ENCODE results near the gene ZNF14. TPM values are rescaled to one million over a fixed set of nuclear protein-coding genes. Genes with fewer than 3 reads are reported as not detected.

ZNF14 gene
- total and polyA plus RNA-seq, 2 of the 4 experiments (the other 2 are of a cell fraction): 1.2 to 5.4 TPM

- H4K8ac ChIP-seq (ENCODE audit: low read depth in 2 of 2, low read length in 2 of 2): no peak overlapping the region
- H3K9me3 ChIP-seq (ENCODE audit: control insufficient read depth, insufficient read depth, low read length): peaks cover 52% of the 10 kb centered on the region
These were observed 13.6 kb upstream of the ZNF14 start for GRCh38 chr19:19746286-19747213.

More at GRCh38 chr19:19746286-19747213, 13.6 kb upstream of the ZNF14 start:
- in situ Hi-C loops (cut with MboI; ENCODE audit: low sequenced_read_pairs): no loop called here
- no peak overlapping the region for H3K14ac ChIP-seq (replicated peaks; ENCODE audit: low read depth, low read length)
- dilution Hi-C loops (cut with HindIII; ENCODE audit: low sequenced_read_pairs, unreplicated experiment): no loop called here
- H2BK120ac ChIP-seq (ENCODE audit: low read depth, low read length): no peak overlapping the region
- no peak overlapping the region for H3K4me2 ChIP-seq (ENCODE audit: low read depth, low read length)
- no peak overlapping the region for H3K27ac ChIP-seq (ENCODE audit: insufficient read depth, low read length)
- no peak overlapping the region for H3K23ac ChIP-seq (ENCODE audit: low read depth, low read length)
- H2AK9ac ChIP-seq (replicated peaks; ENCODE audit: low read depth, low read length, poor library complexity): no peak overlapping the region
- H3K27me3 ChIP-seq (ENCODE audit: control insufficient read depth, insufficient read depth, low read length): no peaks in the 10 kb centered on the region
- H3K4me1 ChIP-seq (ENCODE audit: control insufficient read depth, insufficient read depth, low read length): no peaks in the 10 kb centered on the region
- no TSS peak for BruUV-seq (replicated peaks)
- POLR2A ChIA-PET (ENCODE audit: unreplicated experiment): no interaction called here
- H2AK5ac ChIP-seq (ENCODE audit: low read depth, low read length): no peak overlapping the region
- no peak overlapping the region for H3K4me3 ChIP-seq (ENCODE audit: insufficient read depth, low read depth, low read length)
- no peaks in the 10 kb centered on the region for H3K79me1 ChIP-seq (ENCODE audit: low read depth in 1 of 2, low read length in 2 of 2)
- H4K5ac ChIP-seq (ENCODE audit: low read depth, low read length): no peak overlapping the region
- no peak overlapping the region for H4K91ac ChIP-seq (ENCODE audit: insufficient read depth, low read depth, low read length)
- no peak overlapping the region for H2BK15ac ChIP-seq (ENCODE audit: low read depth, low read length)
- H3K9me1 ChIP-seq (ENCODE audit: insufficient read depth, low read length): no peaks in the 10 kb centered on the region
- H2AFZ ChIP-seq (replicated peaks; ENCODE audit: low read length, poor library complexity): no peak overlapping the region
- H3K56ac ChIP-seq (ENCODE audit: extremely low read depth, insufficient read depth, low read length): no peak overlapping the region
- ATAC-seq (ENCODE audit: low read depth): no peak
- no peak overlapping the region for H2BK5ac ChIP-seq (ENCODE audit: low read depth, low read length, poor library complexity, severe bottlenecking)
- 50% methylated on average over 2 of the region's 15 CpGs; no CpG with 5 or more reads in 1 of the 2 experiments for WGBS, 2 experiments (ENCODE audit: extremely low coverage in 2 of 2, insufficient read length in 1 of 2)
- no peak overlapping the region for H3K9ac ChIP-seq (ENCODE audit: low read depth, low read length)
- H2BK20ac ChIP-seq (ENCODE audit: low read depth, low read length): no peak overlapping the region
- no peak for TF ChIP-seq CTCF (conservative IDR thresholded peaks at IDR 0.05; ENCODE audit: low read depth, low read length)
- no peak for TF ChIP-seq MAFK (IDR thresholded peaks at IDR 0.05; ENCODE audit: low read depth, low read length)
- no peak for TF ChIP-seq RCOR1 (IDR thresholded peaks at IDR 0.05; ENCODE audit: insufficient replicate concordance, low read length)
- no peak for TF ChIP-seq NFE2L2 (IDR thresholded peaks at IDR 0.05; ENCODE audit: low read depth, low read length)
- H4K20me1 ChIP-seq (ENCODE audit: insufficient read depth, low read length): no peaks in the 10 kb centered on the region
- CTCF ChIA-PET: no interaction called here
- no peak overlapping the region for H3K4ac ChIP-seq (ENCODE audit: low read depth, low read length)
- no peak for DNase-seq
- H3K18ac ChIP-seq (ENCODE audit: low read depth, low read length): no peak overlapping the region
- intact Hi-C loops (cut with micrococcal nuclease): no loop called here
- H3K36me3 ChIP-seq (ENCODE audit: control insufficient read depth, insufficient read depth, low read length): no peaks in the 10 kb centered on the region
